HG03066 (cell line): ENCODE measurements around the gene TRIML2.

Experiments
- ATAC-seq: cut with Tn5 transposase; IDR thresholded peaks from one replicate; pipeline ENCODE4 v1.9.1; 2021; ENCODE audit warnings: low read depth; ENCODE audit not compliant: unreplicated experiment

TRIML2 gene

GRCh38 chr4:188109157-188109755, at the start of gene TRIML2:
Gene TRIML2, minus strand, starts transcription at chr4:188109603. Its CDS starts 4,235 bp downstream, at chr4:188105368.
- ATAC-seq, result no peak

- ATAC-seq, result no peak
These were observed 48.9 kb upstream of the TRIML2 start for GRCh38 chr4:188158336-188158735.

- no peak for ATAC-seq
These were observed 45.4 kb upstream of the TRIML2 start for GRCh38 chr4:188154668-188155405.

GRCh38 chr4:188147776-188148175, 38.4 kb upstream of the TRIML2 start:
- no peak for ATAC-seq

GRCh38 chr4:188147176-188147575, 37.8 kb upstream of the TRIML2 start:
- no peak for ATAC-seq

- ATAC-seq, result no peak
These were observed 37.2 kb upstream of the TRIML2 start for GRCh38 chr4:188146618-188147017.

- ATAC-seq, result no peak
These were observed 36.2 kb upstream of the TRIML2 start for GRCh38 chr4:188145601-188146000.

- no peak for ATAC-seq
These were observed 34.3 kb upstream of the TRIML2 start for GRCh38 chr4:188143731-188144130.

GRCh38 chr4:188139671-188140070, 30.3 kb upstream of the TRIML2 start:
- ATAC-seq, result no peak

GRCh38 chr4:188139141-188139540, 29.7 kb upstream of the TRIML2 start, which contains the start of gene TRIML1:
Gene TRIML1, plus strand, starts transcription at chr4:188139441. Its CDS starts 118 bp downstream, at chr4:188139559.
- ATAC-seq, result no peak

- no peak for ATAC-seq
These were observed 28.8 kb upstream of the TRIML2 start for GRCh38 chr4:188138227-188138626.

GRCh38 chr4:188132232-188132631, 22.8 kb upstream of the TRIML2 start:
- no peak for ATAC-seq

- no peak for ATAC-seq
These were observed 21.0 kb upstream of the TRIML2 start for GRCh38 chr4:188130355-188130754.

- no peak for ATAC-seq
These were observed 17.9 kb upstream of the TRIML2 start for GRCh38 chr4:188127214-188127874.

- ATAC-seq, result no peak
These were observed 12.1 kb upstream of the TRIML2 start for GRCh38 chr4:188121530-188121929.

- no peak for ATAC-seq
These were observed 8.4 kb upstream of the TRIML2 start for GRCh38 chr4:188117631-188118324.

- no peak for ATAC-seq
These were observed 3.8 kb upstream of the TRIML2 start for GRCh38 chr4:188113156-188113555.

GRCh38 chr4:188111955-188112354, 2.6 kb upstream of the TRIML2 start:
- no peak for ATAC-seq

GRCh38 chr4:188110741-188111471, 1.5 kb upstream of the TRIML2 start:
- no peak for ATAC-seq

GRCh38 chr4:188110036-188110435, 633 bp upstream of the TRIML2 start:
- no peak for ATAC-seq
